Activated CD4-positive, alpha-beta T cell treated with anti-CD3 and anti-CD28 coated beads for 24 hours (primary cell): ENCODE measurements around the gene FAM222A.
A peak's percentile ranks its signal among the peaks of the same experiment; 100 is the strongest.

Source experiments
- DNase-seq, 2 donors: peaks; one replicate each; pipeline ENCODE4 v3.0.0-alpha.2; 2020; ENCODE audit warnings: low read depth in 2 of 2

The FAM222A gene

DNA sequence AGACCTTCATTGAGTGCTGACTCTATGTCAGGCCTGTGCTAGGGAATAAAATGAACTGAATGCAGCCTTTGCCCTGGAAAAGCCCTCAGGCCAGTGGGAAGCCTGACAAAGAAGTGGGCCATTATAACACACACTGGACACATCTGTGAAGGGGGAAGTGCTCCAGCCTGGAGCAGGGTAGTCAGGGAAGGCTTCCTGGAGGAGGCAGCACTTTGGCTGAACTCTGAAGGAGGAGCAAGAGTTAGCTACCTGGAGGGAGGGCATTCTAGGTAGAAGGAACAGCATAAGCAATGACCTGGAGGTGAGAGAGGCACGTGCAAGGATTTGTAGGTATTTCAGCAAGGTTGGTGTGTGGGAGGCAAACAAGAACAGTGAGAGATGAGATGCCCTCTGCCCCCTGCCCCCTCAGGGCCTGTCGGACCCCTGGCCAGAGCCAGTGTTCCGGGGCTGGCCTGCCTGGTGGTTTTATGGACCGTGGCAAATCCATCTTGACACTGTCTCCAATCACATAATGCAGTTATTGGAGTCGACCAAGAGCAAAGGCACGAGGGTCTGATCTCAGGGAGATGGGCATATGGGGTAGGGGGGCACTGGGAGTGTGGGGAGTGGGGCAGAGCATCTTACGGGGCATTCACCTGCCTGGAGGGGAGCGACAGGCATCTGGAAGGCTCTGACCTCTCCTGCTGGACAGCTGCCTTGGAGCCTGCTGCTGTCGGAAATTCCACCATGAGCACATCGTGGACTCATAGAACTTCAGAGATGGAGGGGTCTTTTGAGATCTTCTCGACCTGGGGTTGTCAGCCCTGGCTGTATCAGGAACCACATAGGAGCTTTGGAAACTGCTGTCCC, 2.7 kb upstream of the FAM222A start:
- no peak for DNase-seq

DNA sequence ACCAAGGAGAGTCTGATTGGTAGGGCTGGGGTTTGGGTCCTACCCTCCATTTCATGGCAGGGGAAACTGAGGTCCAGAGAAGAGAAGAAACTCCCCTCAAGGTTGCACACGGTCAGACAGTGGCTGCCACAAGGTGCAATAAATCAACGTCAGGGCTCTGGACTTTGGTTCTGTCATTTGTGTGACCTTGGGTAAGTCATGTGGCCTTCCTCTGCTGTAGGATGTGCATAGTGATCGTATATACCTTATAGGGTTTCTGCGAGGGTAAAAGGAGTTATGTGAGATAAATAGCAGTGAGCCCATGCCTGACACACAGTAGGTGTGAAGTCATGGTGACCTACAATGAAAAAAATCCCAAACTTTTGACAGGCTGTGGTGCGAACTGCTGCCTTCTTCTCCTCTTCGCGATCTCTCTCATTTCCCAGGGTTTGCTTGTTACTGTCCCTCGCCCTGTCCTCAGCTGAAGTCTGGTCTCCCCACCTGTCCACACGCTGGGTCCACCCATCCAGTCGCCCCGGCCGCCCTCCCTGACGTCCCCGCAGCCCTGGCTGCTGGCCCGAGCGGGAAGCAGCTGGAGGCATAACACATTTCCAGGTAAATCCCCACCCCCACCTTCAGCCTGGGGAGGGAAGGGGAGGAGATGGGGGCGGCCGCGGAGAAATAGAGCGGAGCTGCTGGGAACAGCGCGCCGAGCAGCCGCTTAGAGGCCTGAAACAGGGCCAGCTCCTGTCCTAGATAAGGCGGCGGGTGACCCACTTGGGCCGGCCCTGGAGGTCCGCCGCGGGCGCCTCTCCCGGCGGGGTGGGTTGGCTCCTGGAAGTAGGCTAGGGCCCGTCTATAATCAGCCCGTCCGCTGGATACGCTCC, 1.8 kb upstream of the FAM222A start:
- no peak for DNase-seq

DNA sequence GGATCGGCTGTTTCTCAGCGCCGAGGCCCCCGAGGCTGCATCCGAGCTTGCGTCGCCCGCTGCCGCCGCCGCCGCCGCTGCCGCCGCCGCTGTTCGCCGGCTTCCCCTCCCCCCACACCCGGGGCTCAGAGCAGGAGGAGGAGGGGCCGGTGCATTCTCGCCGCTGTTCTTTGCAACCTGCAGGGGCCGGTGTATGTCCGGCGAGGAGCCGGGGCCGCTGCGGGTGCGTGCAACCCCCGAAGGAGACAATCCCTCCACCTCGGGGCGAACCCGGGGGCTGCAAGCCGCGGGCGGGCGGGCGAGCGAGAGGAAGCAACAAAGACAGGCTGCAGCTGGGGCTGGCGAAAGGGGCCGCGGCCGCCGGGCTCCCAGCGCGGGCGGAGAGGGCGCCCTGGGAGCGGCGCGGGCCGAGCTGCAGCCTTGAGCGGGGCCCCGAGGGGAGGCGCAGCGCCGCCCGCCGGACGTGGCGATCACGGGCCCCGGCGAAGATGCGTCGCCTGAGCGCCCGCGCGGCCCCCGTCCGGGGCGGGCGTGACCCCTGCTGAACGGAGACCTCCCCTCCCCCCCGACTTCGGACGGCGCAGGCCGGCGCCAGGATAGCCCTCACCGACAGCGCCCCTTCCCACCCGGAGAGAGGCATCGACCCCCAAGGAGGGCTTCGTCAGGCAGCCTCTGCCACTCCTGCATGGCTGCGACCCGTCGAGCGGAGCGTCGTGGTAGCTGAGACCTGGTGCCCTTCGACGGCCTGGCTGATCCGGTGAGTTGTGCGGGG, 702 bp downstream of the FAM222A start:
- peak; percentile 48 to 54 for DNase-seq

DNA sequence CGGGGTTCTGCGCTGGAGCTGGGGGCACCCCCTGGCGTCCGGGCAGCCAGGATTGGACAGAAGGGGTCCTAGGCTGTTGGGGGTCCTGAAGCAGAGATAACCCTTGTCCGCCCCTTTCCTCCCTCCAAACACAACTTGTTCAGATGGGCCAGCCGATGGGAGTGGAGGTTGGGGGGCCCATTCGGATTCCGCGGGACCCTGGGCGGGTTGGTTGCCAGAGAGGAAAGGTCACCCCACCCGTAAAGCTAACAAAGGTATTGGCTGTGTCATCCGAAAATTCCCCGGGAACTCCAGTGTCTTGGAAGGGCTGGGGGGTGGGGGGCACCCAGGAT, 1.3 kb downstream of the FAM222A start:
- DNase-seq, result no peak

DNA sequence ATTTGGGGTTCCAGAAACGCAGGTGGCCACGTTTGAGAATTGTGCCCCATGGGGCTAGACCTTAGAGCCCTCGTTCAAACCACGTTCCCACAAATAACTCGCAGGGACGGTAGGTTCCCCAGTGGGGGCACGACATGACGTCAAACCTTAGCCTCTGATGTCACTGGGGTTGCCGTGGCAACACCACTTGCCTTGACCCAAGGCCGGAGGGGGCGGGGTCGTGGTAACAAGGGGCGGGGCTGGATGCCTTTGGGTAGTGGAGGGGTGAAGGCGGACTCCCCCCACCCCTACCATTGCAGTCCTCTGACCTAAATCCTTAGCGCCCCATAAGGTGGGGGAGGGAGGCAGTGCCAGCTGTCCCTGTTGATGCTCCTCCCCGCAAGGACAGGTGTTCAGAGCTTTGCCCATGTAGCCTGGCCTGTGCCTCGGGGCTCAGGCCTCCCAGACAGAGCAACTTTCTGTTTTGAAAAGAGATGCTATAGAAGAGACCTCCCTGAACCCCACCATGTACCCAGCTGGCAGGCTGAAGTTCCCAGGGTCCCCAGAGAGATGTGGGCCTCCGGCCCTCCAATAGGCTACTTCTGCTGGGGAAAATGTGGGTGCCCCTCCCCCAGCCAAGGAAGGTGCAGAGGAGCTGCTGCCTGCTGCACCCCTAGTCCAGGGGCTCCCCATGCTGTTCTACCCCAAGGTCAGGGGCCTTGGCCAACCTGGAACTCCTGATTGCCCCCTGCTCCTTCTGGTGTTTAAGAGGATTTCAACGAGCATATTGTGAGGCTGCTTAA, 1.9 kb downstream of the FAM222A start:
- no peak for DNase-seq

DNA sequence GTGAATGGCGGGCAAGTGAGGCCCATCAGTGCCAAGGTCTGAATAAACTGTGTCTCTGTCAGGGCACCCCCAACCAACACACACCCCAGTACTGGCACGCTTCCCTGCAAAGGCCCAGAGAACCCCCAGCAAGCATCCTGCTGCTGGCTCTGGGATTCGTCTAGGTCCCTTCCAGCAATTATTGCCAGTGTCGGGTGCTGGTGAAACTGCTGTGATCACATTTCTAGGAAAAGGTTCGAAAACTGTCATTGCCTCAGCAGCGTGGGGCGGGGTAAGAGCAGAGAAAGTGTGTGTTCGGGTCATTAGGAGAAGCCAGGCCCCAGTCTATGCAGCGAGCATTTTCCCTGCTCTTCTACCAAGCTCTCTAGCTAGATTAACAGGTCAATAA, 2.5 kb downstream of the FAM222A start:
- DNase-seq, result no peak

DNA sequence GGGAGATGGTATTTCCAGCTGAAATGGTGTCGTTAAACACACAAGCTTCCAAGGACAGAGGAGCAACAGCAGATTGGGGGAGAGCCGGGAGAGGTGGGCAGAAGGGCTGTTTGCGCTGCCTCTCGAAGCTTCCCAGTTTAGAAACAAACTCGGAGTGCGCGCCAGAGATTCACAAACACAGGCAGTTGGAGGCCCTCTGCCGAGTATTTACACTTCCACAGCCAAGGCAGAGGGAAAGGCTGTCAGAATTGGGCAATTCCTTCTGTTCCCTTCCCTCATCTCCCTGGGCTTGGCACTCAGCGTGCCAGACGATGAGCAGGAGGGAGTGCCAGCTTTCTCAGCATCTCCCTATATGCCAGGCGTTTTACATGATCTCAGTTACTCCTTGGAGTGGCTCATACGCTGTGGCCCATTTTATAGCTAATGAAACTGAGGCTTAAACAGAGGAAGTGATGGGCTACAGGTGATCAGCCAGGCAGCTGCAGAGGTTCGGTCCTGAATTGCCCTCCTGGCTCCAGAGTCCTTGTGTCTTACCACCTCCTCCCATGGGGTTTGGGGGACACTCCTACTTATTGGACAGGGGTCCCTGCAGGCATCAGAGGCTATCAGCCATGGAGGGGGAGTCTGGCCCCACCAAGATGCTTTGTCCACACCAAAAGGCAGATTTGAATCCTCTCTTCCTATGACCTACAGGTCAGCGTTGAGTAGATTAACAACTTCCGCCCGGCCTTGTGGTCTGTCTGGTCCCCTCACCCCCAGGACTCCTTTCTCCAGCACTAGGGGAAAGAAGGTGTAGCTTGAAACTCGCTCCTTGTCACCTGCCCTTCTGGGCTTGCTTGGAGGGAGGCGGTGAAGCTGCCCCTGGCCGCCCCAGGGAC, 3.1 kb downstream of the FAM222A start:
- no peak for DNase-seq

DNA sequence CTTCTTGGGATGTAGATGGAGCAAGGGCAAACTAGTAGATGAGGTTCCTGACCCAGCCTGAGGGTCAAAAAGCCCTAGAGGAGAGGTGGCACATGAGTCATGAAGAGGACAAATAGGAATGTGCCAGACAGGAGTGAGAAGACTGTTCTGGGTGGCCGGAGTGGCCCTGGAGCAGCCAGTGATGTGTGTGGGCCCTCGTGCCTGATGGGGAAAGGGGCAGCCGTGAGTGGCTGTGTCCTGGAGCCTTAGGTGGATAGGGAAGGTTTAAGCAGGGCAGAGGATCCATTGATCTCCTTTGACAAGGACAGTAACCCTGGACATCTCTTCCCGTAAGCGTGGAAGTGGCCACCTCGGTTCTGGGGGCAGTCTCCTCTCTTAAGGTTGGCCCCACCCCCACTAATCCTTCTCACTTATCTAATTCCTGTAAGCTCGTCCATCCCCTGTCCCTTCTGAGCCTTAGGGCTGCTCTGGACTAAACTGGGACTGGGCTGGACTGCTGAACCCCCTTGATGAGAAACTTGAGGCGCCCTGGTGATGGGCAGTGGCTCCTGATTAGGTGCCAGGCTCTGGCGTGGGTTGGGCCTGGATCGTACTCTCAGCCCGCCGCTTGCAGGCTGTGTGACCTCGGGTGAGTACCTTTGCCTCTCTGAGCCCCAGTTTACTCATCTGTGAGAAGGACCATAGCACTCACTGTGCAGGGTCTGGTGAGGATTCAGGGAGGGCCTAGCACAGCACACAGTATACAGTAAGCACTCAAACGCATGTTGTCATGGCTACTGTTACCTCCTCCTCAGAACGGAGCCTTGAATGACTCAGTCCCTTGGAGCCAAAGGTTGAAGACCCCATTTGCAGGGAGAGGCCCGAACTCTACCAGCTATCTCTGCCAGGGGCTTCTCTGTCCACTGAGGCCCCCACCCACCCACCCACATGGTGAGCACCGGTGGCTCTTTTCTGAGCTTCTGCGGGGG, 4.0 kb downstream of the FAM222A start:
- no peak for DNase-seq

DNA sequence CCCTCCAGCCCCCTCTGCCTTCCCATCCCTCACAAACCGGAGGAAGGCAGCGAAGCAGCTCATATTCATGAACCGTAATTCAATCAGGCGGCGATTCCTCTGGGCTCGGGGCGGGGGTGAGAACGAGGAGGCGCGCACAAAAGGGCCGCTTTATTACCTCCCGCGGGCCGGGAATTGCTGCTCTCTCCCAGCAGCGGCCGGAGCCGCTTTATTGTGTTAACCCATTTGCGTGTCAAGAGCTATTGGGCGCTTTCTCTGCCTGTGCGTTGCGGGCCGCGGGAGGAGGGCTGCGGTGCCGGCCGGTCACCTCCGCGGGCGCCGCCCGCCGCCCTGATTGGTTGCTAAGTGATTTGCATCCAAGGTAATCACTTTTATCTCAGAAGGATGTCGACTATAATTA, 4.8 kb downstream of the FAM222A start:
- no peak for DNase-seq

DNA sequence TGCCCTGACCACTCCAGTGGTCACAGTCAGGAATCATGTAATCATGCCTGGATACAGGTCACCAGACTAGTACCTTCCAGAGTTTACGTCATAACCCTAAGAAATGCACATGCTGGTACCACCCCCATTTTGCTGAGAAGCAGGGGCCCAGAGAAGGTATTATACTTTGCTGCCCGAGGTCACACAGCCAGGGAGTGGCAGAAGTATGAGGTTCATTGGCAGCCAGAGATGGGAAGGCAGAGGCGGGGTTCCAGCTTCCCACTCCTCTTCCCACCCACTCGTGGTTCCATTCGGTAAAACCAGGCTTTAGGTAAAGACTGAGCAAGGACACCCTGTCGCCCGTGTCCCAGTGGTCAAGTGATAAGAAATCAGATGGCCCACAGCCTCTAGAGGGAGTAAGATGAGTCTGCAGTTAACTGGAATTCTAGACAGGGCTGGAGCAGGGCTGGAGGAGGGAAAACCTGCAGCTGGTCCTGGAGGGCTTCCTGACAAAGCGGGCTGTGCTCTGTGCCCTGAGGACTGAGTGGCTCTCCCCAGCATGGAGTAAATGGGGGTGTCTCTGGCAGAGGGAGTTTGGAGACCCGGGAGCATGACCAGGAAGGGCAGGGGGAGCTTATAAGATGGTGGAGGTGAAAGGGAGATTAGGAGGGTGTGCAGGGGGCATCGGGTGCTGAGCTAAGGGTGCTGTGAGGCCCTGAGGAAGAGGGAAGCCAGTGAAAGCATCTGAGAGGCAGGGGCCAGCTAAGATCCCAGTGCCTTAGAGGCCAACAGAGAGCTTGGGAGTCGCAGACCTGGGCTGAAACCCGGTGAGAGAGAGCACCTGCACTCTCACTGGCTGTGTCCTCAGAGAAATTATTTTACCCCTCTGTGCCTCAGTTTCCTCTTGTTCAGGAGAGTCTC, 5.7 kb downstream of the FAM222A start:
- DNase-seq, result no peak

DNA sequence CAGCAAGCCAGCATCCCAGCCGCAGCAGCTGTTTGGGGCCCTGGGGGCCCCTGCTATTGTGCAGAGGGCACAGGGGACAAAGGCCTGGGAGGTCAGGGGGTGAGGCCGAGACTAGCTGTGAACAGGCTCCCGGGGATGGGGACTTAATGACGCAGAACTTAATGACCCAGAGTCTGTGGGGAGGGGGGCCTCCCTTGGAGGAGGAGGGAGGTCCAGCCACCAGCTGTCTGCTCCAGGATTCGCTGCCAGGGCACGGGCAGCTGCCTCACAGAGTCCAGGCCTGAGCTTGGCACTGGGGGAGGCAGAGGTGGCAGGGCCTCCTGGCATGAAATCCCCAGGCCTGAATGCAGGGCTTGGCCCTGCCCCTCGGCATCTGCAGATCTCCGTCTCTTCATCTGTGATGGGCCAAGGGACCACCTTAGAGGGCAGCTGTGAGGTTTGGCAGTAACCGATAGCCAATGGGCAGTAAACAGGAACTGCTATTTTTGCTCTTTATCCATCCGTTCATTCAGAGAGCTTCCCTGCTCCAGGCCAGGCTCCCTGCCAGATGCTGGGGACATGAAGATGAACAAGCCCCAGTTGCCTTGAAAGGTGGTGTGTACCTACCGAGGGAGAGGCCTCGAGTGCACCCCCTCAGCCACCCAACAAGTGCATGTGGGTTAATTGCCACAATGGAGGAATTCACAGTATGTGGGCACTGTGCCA, 6.7 kb downstream of the FAM222A start:
- DNase-seq, result no peak

DNA sequence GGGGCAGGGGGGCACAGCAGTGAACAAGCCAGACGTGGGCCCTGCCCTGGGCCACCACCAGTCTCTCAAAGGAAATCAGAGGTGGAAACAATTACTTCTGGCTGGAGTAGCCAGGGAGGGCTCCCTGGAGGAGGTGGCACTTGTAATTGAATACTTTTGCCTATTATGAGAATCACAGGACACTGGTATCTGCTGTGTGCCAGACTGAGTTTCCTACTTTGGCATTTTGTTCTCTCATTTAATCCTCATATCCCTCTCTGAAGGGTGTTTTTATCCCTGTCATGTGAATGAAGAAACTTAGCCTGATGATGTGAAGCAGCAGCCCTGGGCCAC, 7.2 kb downstream of the FAM222A start:
- no peak for DNase-seq

DNA sequence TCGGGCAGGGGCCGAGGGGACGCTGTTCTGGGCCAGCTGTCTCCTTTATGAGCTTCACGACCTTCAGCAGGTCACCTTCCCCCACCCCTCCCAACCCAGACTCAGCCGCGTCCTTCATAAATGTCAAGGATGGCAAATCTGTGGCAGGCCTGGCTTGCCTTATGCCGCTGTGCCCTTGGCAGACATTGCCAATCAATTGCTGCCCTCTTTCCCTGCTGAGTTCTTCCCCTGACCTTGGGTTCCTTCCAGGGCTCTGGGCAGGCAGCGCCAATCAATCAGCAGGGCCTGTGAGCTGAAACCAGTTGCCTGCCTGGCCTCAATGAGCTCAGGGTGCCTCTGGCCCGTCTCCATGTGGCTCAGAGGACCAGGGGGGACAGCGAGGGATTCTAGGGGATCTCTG, 7.7 kb downstream of the FAM222A start:
- DNase-seq, result no peak

DNA sequence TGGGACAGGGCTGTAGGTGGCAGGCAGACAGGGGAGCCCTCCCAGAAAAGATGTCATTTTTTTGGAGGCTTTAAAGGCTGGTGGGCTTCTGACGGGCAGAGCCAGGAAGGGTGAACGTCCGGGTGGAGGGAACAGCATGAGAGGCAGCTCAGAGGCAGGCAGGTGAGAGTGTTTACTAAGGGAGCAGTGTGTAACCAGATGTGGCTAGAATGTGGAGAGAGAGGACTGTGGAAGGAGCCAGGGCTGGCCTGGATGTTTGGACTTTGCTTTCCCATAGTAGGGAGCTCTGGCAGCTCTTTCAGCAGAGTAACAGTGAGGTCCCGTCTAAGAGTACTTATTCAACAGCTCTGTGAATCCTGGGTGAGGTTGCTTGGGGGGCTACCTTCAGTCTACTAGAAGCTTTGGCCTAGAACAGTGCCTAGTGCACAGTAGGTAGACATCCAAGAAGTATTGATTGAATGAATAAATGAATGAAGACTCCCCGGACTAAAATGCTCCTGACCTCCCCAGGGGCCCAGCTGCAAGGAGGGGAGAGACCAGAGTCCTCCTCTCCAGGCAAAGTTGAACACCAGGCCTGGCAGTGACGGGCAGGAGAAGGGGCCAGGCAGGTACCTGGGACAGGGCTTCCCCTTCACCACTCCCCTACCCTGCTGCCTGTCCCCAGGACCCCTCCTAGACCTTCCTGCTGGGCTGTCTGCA, 8.5 kb downstream of the FAM222A start:
- no peak for DNase-seq

DNA sequence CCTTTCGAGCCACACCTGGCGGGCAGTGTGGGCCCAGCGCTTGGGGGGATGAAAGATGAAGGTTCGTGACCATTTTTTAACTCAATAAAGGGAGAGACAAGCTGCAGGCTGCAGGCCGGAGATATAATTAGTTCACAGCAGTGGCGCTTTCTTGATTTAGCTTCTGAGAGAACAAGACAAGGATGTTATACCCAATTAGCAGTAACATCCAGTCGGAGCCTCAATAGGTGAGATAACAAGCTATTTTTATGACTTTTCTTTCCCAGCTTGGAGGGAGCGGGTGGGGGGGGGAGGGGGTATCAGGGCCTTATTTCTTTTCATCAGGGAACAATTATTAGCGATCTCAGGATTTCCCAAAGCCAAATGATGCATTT, 9.1 kb downstream of the FAM222A start:
- DNase-seq, result no peak

DNA sequence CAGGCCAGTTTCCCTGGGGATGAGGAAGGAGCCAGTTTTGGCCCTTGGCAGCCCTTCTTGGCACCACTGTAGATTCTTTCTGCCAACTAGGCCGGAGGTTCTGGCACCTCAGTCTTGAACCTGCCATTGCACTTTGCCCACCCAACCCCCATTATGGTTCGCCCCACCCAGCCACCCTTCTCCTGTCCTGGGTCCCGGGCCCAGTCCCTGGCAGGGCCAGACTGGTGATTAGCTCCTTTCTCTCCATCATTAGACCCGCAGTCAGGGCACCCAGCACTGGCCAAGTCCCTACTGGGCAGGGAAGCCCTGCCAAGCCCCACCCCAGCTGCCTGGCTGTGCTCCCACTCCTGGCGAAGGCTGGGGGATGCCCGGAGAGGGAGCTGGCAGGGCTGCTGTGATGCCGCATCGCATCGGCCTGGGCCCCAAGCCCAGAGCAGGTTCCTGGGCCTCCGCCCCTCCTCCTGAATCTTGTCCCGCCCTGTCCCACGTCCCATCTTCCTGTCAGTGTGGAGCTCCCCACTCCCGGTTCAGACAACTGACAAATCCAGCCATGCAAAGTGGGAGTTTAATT, 9.8 kb downstream of the FAM222A start:
- DNase-seq, result no peak

DNA sequence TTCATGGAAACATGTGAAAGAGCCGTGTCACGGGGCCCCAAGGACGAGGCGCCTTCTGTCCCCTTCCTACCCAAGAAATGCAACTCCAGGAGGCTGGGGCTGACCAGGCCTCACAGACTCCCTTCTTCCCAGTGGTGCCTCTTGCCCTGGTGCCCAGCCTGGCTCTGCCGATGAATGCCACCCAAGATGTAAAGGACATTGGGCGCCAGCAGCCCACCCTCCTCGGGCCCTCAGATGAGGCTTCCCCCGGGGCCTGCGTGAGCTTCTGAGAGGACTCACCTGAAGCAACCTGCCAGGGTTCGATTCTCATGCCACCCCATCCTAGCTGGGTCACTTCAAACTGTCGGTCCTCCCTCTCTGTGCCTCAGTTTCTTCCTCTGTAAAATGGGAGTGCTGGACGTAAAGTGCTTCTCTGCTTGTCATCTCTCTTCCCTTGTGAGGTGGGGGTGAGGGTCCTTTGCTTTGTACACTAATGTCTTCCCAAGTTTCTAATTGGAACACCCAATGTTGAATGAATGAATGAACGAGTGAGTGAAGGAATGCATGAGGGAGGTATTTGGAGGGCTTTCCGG, 10.8 kb downstream of the FAM222A start:
- no peak for DNase-seq
